Measurements from ENCODE around the gene FHAD1.

- TF ChIP-seq, protein P1, sequence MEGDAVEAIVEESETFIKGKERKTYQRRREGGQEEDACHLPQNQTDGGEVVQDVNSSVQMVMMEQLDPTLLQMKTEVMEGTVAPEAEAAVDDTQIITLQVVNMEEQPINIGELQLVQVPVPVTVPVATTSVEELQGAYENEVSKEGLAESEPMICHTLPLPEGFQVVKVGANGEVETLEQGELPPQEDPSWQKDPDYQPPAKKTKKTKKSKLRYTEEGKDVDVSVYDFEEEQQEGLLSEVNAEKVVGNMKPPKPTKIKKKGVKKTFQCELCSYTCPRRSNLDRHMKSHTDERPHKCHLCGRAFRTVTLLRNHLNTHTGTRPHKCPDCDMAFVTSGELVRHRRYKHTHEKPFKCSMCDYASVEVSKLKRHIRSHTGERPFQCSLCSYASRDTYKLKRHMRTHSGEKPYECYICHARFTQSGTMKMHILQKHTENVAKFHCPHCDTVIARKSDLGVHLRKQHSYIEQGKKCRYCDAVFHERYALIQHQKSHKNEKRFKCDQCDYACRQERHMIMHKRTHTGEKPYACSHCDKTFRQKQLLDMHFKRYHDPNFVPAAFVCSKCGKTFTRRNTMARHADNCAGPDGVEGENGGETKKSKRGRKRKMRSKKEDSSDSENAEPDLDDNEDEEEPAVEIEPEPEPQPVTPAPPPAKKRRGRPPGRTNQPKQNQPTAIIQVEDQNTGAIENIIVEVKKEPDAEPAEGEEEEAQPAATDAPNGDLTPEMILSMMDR (IDR thresholded peaks at IDR 0.05), result no peak
- no peak for TF ChIP-seq POLR2A (IDR thresholded peaks at IDR 0.05)
Measured at GRCh38 chr1:15431571-15431948, 184.5 kb downstream of the FHAD1 start.

Data from Peyer's patch (tissue), 4 donors.